BLaER1 (cell line): ENCODE results near the gene EPB41L4B.
"Not testable (repeated sequence)": the region's sequence is repeated elsewhere in the genome, so short reads cannot be mapped to it uniquely, and the experiment has no call there.

Experiments used
- H3K27ac ChIP-seq: shearing (Covaris generic); formaldehyde crosslinking; 2 replicates; pipeline ENCODE4 v1.8.1; 2022
- H3K27me3 ChIP-seq: shearing (Covaris generic); formaldehyde crosslinking; 2 replicates; pipeline ENCODE4 v1.8.1; 2022
- H3K36me3 ChIP-seq: shearing (Covaris generic); formaldehyde crosslinking; 2 replicates; pipeline ENCODE4 v1.8.1; 2022
- H3K4me1 ChIP-seq: shearing (Covaris generic); formaldehyde crosslinking; 2 replicates; pipeline ENCODE4 v1.8.1; 2022
- H3K4me2 ChIP-seq: shearing (Covaris generic); formaldehyde crosslinking; 2 replicates; pipeline ENCODE4 v1.8.1; 2022
- H3K4me3 ChIP-seq: shearing (Covaris generic); formaldehyde crosslinking; 2 replicates; pipeline ENCODE4 v1.8.1; 2022
- H3K9ac ChIP-seq: shearing (Covaris generic); formaldehyde crosslinking; 2 replicates; pipeline ENCODE4 v1.8.1; 2022
- H3K9me3 ChIP-seq: shearing (Covaris generic); formaldehyde crosslinking; 2 replicates; pipeline ENCODE4 v1.8.1; 2022
- H4K20me1 ChIP-seq: shearing (Covaris generic); formaldehyde crosslinking; 2 replicates; pipeline ENCODE4 v1.8.1; 2022
- Cebpa-rat ChIP-seq: shearing (Covaris generic); IDR thresholded peaks from 2 replicates; pipeline ENCODE4 v1.8.1; 2022

EPB41L4B gene

GRCh38 chr9:109228093-109228642 is 92.7 kb downstream of the EPB41L4B start:
- Histone ChIP-seq H3K9me3 (no peaks in the 10 kb centered on the region), H3K27ac (no peak overlapping the region), H3K36me3 (no peaks in the 10 kb centered on the region), H4K20me1 (no peaks in the 10 kb centered on the region), H3K9ac (no peak overlapping the region), H3K4me3 (no peak overlapping the region), H3K4me2 (no peak overlapping the region), H3K4me1 (0 out of 2 replicates have a peak, but pooled peaks cover 4% of the 10 kb centered on the region), H3K27me3 (no peaks in the 10 kb centered on the region)
- no peak for TF ChIP-seq Cebpa-rat

GRCh38 chr9:109225629-109226028 is 95.2 kb downstream of the EPB41L4B start:
- no peak overlapping the region for H3K27ac ChIP-seq
- no peak overlapping the region for H3K4me3 ChIP-seq
- H3K27me3 ChIP-seq: no peaks in the 10 kb centered on the region
- TF ChIP-seq Cebpa-rat: no peak
- H3K4me1 ChIP-seq: no peaks in the 10 kb centered on the region
- H3K36me3 ChIP-seq: no peaks in the 10 kb centered on the region
- no peaks in the 10 kb centered on the region for H3K9me3 ChIP-seq
- no peak overlapping the region for H3K4me2 ChIP-seq
- no peaks in the 10 kb centered on the region for H4K20me1 ChIP-seq
- no peak overlapping the region for H3K9ac ChIP-seq

- Histone ChIP-seq H3K4me1 (no peaks in the 10 kb centered on the region), H3K9ac (no peak overlapping the region), H3K4me2 (no peak overlapping the region), H3K4me3 (no peak overlapping the region), H4K20me1 (no peaks in the 10 kb centered on the region), H3K27ac (no peak overlapping the region), H3K9me3 (no peaks in the 10 kb centered on the region), H3K27me3 (no peaks in the 10 kb centered on the region), H3K36me3 (no peaks in the 10 kb centered on the region)
- TF ChIP-seq Cebpa-rat: no peak
Observed at GRCh38 chr9:109224751-109225150, 96.1 kb downstream of the EPB41L4B start.

- H4K20me1 ChIP-seq, H3K4me2 ChIP-seq, H3K36me3 ChIP-seq, H3K9me3 ChIP-seq, H3K27me3 ChIP-seq, H3K9ac ChIP-seq, H3K27ac ChIP-seq, H3K4me1 ChIP-seq, H3K4me3 ChIP-seq: not testable (repeated sequence)
Observed at GRCh38 chr9:109218242-109218641, 102.6 kb downstream of the EPB41L4B start.

- no peak overlapping the region for H3K4me3 ChIP-seq
- no peaks in the 10 kb centered on the region for H3K4me1 ChIP-seq
- no peaks in the 10 kb centered on the region for H3K9me3 ChIP-seq
- no peaks in the 10 kb centered on the region for H4K20me1 ChIP-seq
- H3K36me3 ChIP-seq: no peaks in the 10 kb centered on the region
- H3K4me2 ChIP-seq: no peak overlapping the region
- no peak overlapping the region for H3K27ac ChIP-seq
- H3K9ac ChIP-seq: no peak overlapping the region
- H3K27me3 ChIP-seq: no peaks in the 10 kb centered on the region
- TF ChIP-seq Cebpa-rat: no peak
Observed at GRCh38 chr9:109214414-109214813, 106.4 kb downstream of the EPB41L4B start.

- TF ChIP-seq Cebpa-rat: no peak
- no peak overlapping the region for H3K27ac ChIP-seq
- no peak overlapping the region for H3K4me3 ChIP-seq
- H3K4me1 ChIP-seq: no peaks in the 10 kb centered on the region
- H3K9me3 ChIP-seq: no peaks in the 10 kb centered on the region
- no peak overlapping the region for H3K9ac ChIP-seq
- no peak overlapping the region for H3K4me2 ChIP-seq
- no peaks in the 10 kb centered on the region for H3K36me3 ChIP-seq
- no peaks in the 10 kb centered on the region for H4K20me1 ChIP-seq
- H3K27me3 ChIP-seq: no peaks in the 10 kb centered on the region
Observed at GRCh38 chr9:109213285-109214121, 107.4 kb downstream of the EPB41L4B start.

GRCh38 chr9:109212768-109213167 is 108.1 kb downstream of the EPB41L4B start:
- Histone ChIP-seq H3K36me3 (no peaks in the 10 kb centered on the region), H3K27ac (no peak overlapping the region), H3K27me3 (no peaks in the 10 kb centered on the region), H3K9ac (no peak overlapping the region), H3K4me1 (no peaks in the 10 kb centered on the region), H3K4me3 (no peak overlapping the region), H4K20me1 (no peaks in the 10 kb centered on the region), H3K9me3 (no peaks in the 10 kb centered on the region), H3K4me2 (no peak overlapping the region)
- no peak for TF ChIP-seq Cebpa-rat

- Histone ChIP-seq H3K36me3 (no peaks in the 10 kb centered on the region), H3K27ac (no peak overlapping the region), H3K9ac (no peak overlapping the region), H3K4me3 (no peak overlapping the region), H4K20me1 (no peaks in the 10 kb centered on the region), H3K9me3 (no peaks in the 10 kb centered on the region), H3K27me3 (no peaks in the 10 kb centered on the region), H3K4me2 (no peak overlapping the region), H3K4me1 (no peaks in the 10 kb centered on the region)
- TF ChIP-seq Cebpa-rat: no peak
Observed at GRCh38 chr9:109206670-109207069, 114.2 kb downstream of the EPB41L4B start.

- no peak overlapping the region for H3K4me2 ChIP-seq
- H3K27ac ChIP-seq: no peak overlapping the region
- no peaks in the 10 kb centered on the region for H3K36me3 ChIP-seq
- H3K9me3 ChIP-seq: no peaks in the 10 kb centered on the region
- no peaks in the 10 kb centered on the region for H3K27me3 ChIP-seq
- H3K4me1 ChIP-seq: no peaks in the 10 kb centered on the region
- TF ChIP-seq Cebpa-rat: no peak
- no peak overlapping the region for H3K9ac ChIP-seq
- H3K4me3 ChIP-seq: no peak overlapping the region
- no peaks in the 10 kb centered on the region for H4K20me1 ChIP-seq
Observed at GRCh38 chr9:109205526-109205925, 115.3 kb downstream of the EPB41L4B start.

- H3K4me3 ChIP-seq: no peak overlapping the region
- H4K20me1 ChIP-seq: no peaks in the 10 kb centered on the region
- no peak for TF ChIP-seq Cebpa-rat
- H3K9ac ChIP-seq: no peak overlapping the region
- H3K36me3 ChIP-seq: no peaks in the 10 kb centered on the region
- H3K4me1 ChIP-seq: no peaks in the 10 kb centered on the region
- no peak overlapping the region for H3K27ac ChIP-seq
- no peaks in the 10 kb centered on the region for H3K27me3 ChIP-seq
- H3K9me3 ChIP-seq: no peaks in the 10 kb centered on the region
- H3K4me2 ChIP-seq: no peak overlapping the region
Observed at GRCh38 chr9:109203761-109204360, 117.0 kb downstream of the EPB41L4B start.
